ENCODE measurements around the gene ABHD17A.
"Not testable (repeated sequence)": the region's sequence is repeated elsewhere in the genome, so short reads cannot be mapped to it uniquely, and the experiment has no call there.

ABHD17A gene

GRCh38 chr19:1881393-1882088 lies 3.8 kb downstream of the ABHD17A start:
- DNase-seq (ENCODE audit: low read depth), result not testable (repeated sequence)

GRCh38 chr19:1880611-1881392 lies 4.5 kb downstream of the ABHD17A start:
- no peak for DNase-seq (ENCODE audit: low read depth)

- DNase-seq (ENCODE audit: low read depth), result not testable (repeated sequence)
Measured at GRCh38 chr19:1879982-1880381, 5.3 kb downstream of the ABHD17A start.

- DNase-seq (ENCODE audit: low read depth), result not testable (repeated sequence)
Measured at GRCh38 chr19:1878583-1878982, 6.7 kb downstream of the ABHD17A start.

- DNase-seq (ENCODE audit: low read depth), result not testable (repeated sequence)
Measured at GRCh38 chr19:1877280-1877660, 8.0 kb downstream of the ABHD17A start.

GRCh38 chr19:1876496-1877279 lies 8.6 kb downstream of the ABHD17A start:
- not testable (repeated sequence) for DNase-seq (ENCODE audit: low read depth)

- peak; percentile 75 for DNase-seq (ENCODE audit: low read depth)
Measured at GRCh38 chr19:1875646-1876495, 9.4 kb downstream of the ABHD17A start.

- DNase-seq (ENCODE audit: low read depth), result not testable (repeated sequence)
Measured at GRCh38 chr19:1875265-1875645, 10.0 kb downstream of the ABHD17A start.

- no peak for DNase-seq (ENCODE audit: low read depth)
Measured at GRCh38 chr19:1874554-1875185, 10.6 kb downstream of the ABHD17A start.

- DNase-seq (ENCODE audit: low read depth), result no peak
Measured at GRCh38 chr19:1873524-1874473, 11.5 kb downstream of the ABHD17A start.

- no peak for DNase-seq (ENCODE audit: low read depth)
Measured at GRCh38 chr19:1872807-1873523, 12.3 kb downstream of the ABHD17A start.

GRCh38 chr19:1871630-1872029 lies 13.7 kb downstream of the ABHD17A start:
- DNase-seq (ENCODE audit: low read depth), result no peak

GRCh38 chr19:1871140-1871597 lies 14.1 kb downstream of the ABHD17A start:
- DNase-seq (ENCODE audit: low read depth), result no peak

- no peak for DNase-seq (ENCODE audit: low read depth)
Measured at GRCh38 chr19:1868971-1869370, 16.3 kb downstream of the ABHD17A start.

- no peak for DNase-seq (ENCODE audit: low read depth)
Measured at GRCh38 chr19:1867349-1867724, 18.0 kb downstream of the ABHD17A start.

- no peak for DNase-seq (ENCODE audit: low read depth)
Measured at GRCh38 chr19:1866693-1867348, 18.5 kb downstream of the ABHD17A start.

- DNase-seq (ENCODE audit: low read depth), result no peak
Measured at GRCh38 chr19:1865172-1866010, 19.9 kb downstream of the ABHD17A start.

Data from stimulated activated CD8-positive, alpha-beta memory T cell treated with anti-CD3 and anti-CD28 coated beads, Interleukin-15, amount 100 ng/mL, for 24 hours (primary cell).